ENCODE results near the gene SLC23A1. TPM values are rescaled to one million over a fixed set of nuclear protein-coding genes. Genes with fewer than 3 reads are reported as not detected.

Gene SLC23A1
- total and polyA plus RNA-seq, 2 of the 13 experiments (the other 11 are each of a cell fraction or from before 2014, with no cell fraction given): 6.0 to 6.6 TPM

- BruUV-seq (replicated peaks): no TSS peak
- H2AFZ ChIP-seq (ENCODE audit: low read length): no peak overlapping the region
- H3K4me2 ChIP-seq (ENCODE audit: low read depth, low read length): no peak overlapping the region
- 100% methylated on average over 1 of the region's 3 CpGs for WGBS (ENCODE audit: low lambda C conversion rate)
- H3K9me3 ChIP-seq (ENCODE audit: low read length): no peaks in the 10 kb centered on the region
- H4K20me1 ChIP-seq (ENCODE audit: insufficient read depth, low read length): no peaks in the 10 kb centered on the region
- no peaks in the 10 kb centered on the region for H3K27me3 ChIP-seq (ENCODE audit: control insufficient read depth in 1 of 2, insufficient read depth in 2 of 2, low read length in 2 of 2)
- ChIA-PET CTCF (ENCODE audit: low intra/inter-chr PET ratio, low total read pairs) (no interaction called here), POLR2A (no interaction called here)
- H3K4me3 ChIP-seq (replicated peaks in 1 of 3; ENCODE audit: insufficient read depth in 1 of 3, low read depth in 2 of 3, low read length in 3 of 3): no peak overlapping the region
- H3K36me3 ChIP-seq (replicated peaks in 1 of 2; ENCODE audit: control insufficient read depth in 1 of 2, insufficient read depth in 2 of 2, low read length in 2 of 2): peaks cover 0 to 5% of the 10 kb centered on the region in 2 experiments; a peak in 2 of 5 replicates
- in situ Hi-C loops (cut with HindIII; ENCODE audit: extremely low pct_ligation_motif_present, low pct_unique_long_range_greater_than_20kb): no loop called here
- DNase-seq (ENCODE audit: low spot score) (no peak), FAIRE-seq (no peak), ATAC-seq (no peak)
- no peak overlapping the region for H3K27ac ChIP-seq (ENCODE audit: extremely low read length, insufficient read depth, low read length)
- peaks cover 21% of the 10 kb centered on the region for H3K4me1 ChIP-seq (ENCODE audit: insufficient read depth, low read length)
- peaks cover 2% of the 10 kb centered on the region for H3K79me2 ChIP-seq (ENCODE audit: insufficient read depth, low read length)
- no peak overlapping the region for H3K9ac ChIP-seq (ENCODE audit: insufficient read depth, low read depth, low read length)
- intact Hi-C loops (cut with micrococcal nuclease; ENCODE audit: unreplicated experiment): no loop called here
- TF ChIP-seq, protein P1, sequence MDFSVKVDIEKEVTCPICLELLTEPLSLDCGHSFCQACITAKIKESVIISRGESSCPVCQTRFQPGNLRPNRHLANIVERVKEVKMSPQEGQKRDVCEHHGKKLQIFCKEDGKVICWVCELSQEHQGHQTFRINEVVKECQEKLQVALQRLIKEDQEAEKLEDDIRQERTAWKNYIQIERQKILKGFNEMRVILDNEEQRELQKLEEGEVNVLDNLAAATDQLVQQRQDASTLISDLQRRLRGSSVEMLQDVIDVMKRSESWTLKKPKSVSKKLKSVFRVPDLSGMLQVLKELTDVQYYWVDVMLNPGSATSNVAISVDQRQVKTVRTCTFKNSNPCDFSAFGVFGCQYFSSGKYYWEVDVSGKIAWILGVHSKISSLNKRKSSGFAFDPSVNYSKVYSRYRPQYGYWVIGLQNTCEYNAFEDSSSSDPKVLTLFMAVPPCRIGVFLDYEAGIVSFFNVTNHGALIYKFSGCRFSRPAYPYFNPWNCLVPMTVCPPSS (IDR thresholded peaks at IDR 0.05): no peak
- TF ChIP-seq ZFP36 (IDR thresholded peaks at IDR 0.05; ENCODE audit: borderline replicate concordance, low read depth, low read length, partially characterized antibody): no peak
- no peak for TF ChIP-seq GATAD2A (CRISPR knock-in tag; IDR thresholded peaks at IDR 0.05)
- TF ChIP-seq ZNF781 (CRISPR knock-in tag; IDR thresholded peaks at IDR 0.05; ENCODE audit: borderline replicate concordance, not compliant biosample characterization): no peak
- TF ChIP-seq, protein P2, sequence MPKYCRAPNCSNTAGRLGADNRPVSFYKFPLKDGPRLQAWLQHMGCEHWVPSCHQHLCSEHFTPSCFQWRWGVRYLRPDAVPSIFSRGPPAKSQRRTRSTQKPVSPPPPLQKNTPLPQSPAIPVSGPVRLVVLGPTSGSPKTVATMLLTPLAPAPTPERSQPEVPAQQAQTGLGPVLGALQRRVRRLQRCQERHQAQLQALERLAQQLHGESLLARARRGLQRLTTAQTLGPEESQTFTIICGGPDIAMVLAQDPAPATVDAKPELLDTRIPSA (CRISPR knock-in tag; IDR thresholded peaks at IDR 0.05; ENCODE audit: borderline replicate concordance): no peak
- TF ChIP-seq MAFG (CRISPR knock-in tag; IDR thresholded peaks at IDR 0.05): no peak
- no peak for TF ChIP-seq KAT2B (IDR thresholded peaks at IDR 0.05; ENCODE audit: borderline replicate concordance, low read depth, low read length)
- no peak for TF ChIP-seq TIGD3 (CRISPR knock-in tag; IDR thresholded peaks at IDR 0.05; ENCODE audit: borderline replicate concordance)
- TF ChIP-seq, protein P3, sequence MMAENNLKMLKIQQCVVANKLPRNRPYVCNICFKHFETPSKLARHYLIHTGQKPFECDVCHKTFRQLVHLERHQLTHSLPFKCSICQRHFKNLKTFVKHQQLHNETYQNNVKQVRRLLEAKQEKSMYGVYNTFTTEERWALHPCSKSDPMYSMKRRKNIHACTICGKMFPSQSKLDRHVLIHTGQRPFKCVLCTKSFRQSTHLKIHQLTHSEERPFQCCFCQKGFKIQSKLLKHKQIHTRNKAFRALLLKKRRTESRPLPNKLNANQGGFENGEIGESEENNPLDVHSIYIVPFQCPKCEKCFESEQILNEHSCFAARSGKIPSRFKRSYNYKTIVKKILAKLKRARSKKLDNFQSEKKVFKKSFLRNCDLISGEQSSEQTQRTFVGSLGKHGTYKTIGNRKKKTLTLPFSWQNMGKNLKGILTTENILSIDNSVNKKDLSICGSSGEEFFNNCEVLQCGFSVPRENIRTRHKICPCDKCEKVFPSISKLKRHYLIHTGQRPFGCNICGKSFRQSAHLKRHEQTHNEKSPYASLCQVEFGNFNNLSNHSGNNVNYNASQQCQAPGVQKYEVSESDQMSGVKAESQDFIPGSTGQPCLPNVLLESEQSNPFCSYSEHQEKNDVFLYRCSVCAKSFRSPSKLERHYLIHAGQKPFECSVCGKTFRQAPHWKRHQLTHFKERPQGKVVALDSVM (CRISPR knock-in tag; IDR thresholded peaks at IDR 0.05): no peak
- TF ChIP-seq ZNF280D (CRISPR knock-in tag; IDR thresholded peaks at IDR 0.05): no peak
- no peak for TF ChIP-seq MLLT10 (CRISPR knock-in tag; IDR thresholded peaks at IDR 0.05)
- TF ChIP-seq ZBTB21 (CRISPR knock-in tag; IDR thresholded peaks at IDR 0.05): no peak
Observed at GRCh38 chr5:139377226-139377625, 5.9 kb downstream of the SLC23A1 start.

All from HepG2 (cell line).